NB4 (cell line): ENCODE results near the gene GGT6.

Experiments used
- POLR2A ChIP-seq: IDR thresholded peaks from 2 replicates; pipeline ENCODE4 v1.6.1; 2011; ENCODE audit warnings: mild to moderate bottlenecking; ENCODE audit not compliant: insufficient read length; ENCODE audit errors: extremely low read depth
- TF ChIP-seq, protein P1 (sequence below): IDR thresholded peaks from one replicate; pipeline ENCODE4 v1.5.1; 2012; ENCODE audit warnings: low read depth, low read length

DNA sequence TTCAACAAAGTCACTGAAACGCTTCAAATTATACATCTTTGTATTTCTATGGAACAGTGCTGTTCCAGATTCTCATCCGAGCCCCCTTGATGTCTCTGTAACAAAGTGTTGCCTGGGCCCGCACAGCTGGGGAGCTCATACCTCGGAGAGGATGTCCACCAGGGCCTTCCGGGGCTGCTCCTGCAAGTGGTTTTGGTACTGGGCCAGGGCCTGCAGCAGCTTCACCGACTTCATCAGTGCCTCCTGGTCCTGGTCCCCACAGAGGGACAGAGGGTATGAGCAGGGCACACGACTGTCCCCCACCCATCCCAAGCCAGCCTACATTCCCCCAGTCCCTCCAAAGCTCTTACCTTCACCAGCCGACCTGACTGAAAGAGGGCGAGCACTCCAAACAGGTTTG lies 6.7 kb downstream of the GGT6 start:
- TF ChIP-seq POLR2A, result no peak
- TF ChIP-seq, protein P1, sequence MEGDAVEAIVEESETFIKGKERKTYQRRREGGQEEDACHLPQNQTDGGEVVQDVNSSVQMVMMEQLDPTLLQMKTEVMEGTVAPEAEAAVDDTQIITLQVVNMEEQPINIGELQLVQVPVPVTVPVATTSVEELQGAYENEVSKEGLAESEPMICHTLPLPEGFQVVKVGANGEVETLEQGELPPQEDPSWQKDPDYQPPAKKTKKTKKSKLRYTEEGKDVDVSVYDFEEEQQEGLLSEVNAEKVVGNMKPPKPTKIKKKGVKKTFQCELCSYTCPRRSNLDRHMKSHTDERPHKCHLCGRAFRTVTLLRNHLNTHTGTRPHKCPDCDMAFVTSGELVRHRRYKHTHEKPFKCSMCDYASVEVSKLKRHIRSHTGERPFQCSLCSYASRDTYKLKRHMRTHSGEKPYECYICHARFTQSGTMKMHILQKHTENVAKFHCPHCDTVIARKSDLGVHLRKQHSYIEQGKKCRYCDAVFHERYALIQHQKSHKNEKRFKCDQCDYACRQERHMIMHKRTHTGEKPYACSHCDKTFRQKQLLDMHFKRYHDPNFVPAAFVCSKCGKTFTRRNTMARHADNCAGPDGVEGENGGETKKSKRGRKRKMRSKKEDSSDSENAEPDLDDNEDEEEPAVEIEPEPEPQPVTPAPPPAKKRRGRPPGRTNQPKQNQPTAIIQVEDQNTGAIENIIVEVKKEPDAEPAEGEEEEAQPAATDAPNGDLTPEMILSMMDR, result no peak
